Measurements from ENCODE around the gene HMCN1. TPM values are rescaled to one million over a fixed set of nuclear protein-coding genes. Genes with fewer than 3 reads are reported as not detected.

HMCN1 gene
- total RNA-seq, 3 donors from 2014 or later = 2.0 to 8.6 (median 3.4) TPM

GRCh38 chr1:185804206-185804605 lies 70.0 kb downstream of the HMCN1 start:
- Histone ChIP-seq H3K36me3 (ENCODE audit: low read depth) (no peaks in the 10 kb centered on the region), H3K4me1 (ENCODE audit: low read depth) (no peaks in the 10 kb centered on the region), H3K9me3 (no peaks in the 10 kb centered on the region), H3K4me3 (no peak overlapping the region)
- DNase-seq (no peak), ATAC-seq (no peak)
- intact Hi-C loops (cut with DNase I, micrococcal nuclease) = no loop called here
- no peak for TF ChIP-seq CTCF (IDR thresholded peaks at IDR 0.05)

- intact Hi-C loops (cut with DNase I, micrococcal nuclease) = no loop called here
- no peak for ATAC-seq
- H3K9me3 ChIP-seq = no peaks in the 10 kb centered on the region
- no peak for DNase-seq
- no peaks in the 10 kb centered on the region for H3K4me1 ChIP-seq (ENCODE audit: low read depth)
- no peak for TF ChIP-seq CTCF (IDR thresholded peaks at IDR 0.05)
- no peak overlapping the region for H3K4me3 ChIP-seq
- H3K36me3 ChIP-seq (ENCODE audit: low read depth) = no peaks in the 10 kb centered on the region
Measured at GRCh38 chr1:185804608-185805007, 70.4 kb downstream of the HMCN1 start.

- no peak for DNase-seq
- ATAC-seq = no peak
- H3K36me3 ChIP-seq (ENCODE audit: low read depth) = no peaks in the 10 kb centered on the region
- no peak overlapping the region for H3K4me3 ChIP-seq
- H3K9me3 ChIP-seq = no peaks in the 10 kb centered on the region
- intact Hi-C loops (cut with DNase I, micrococcal nuclease) = no loop called here
- no peaks in the 10 kb centered on the region for H3K4me1 ChIP-seq (ENCODE audit: low read depth)
- TF ChIP-seq CTCF (IDR thresholded peaks at IDR 0.05) = no peak
Measured at GRCh38 chr1:185807275-185807674, 73.1 kb downstream of the HMCN1 start.

GRCh38 chr1:185808631-185809030 lies 74.4 kb downstream of the HMCN1 start:
- intact Hi-C loops (cut with DNase I, micrococcal nuclease) = no loop called here
- DNase-seq (no peak), ATAC-seq (no peak)
- H3K9me3 ChIP-seq = no peaks in the 10 kb centered on the region
- no peaks in the 10 kb centered on the region for H3K4me1 ChIP-seq (ENCODE audit: low read depth)
- no peak for TF ChIP-seq CTCF (IDR thresholded peaks at IDR 0.05)
- H3K36me3 ChIP-seq (ENCODE audit: low read depth) = no peaks in the 10 kb centered on the region
- no peak overlapping the region for H3K4me3 ChIP-seq

GRCh38 chr1:185811073-185811709 lies 77.0 kb downstream of the HMCN1 start:
- H3K4me3 ChIP-seq = no peak overlapping the region
- H3K9me3 ChIP-seq = no peaks in the 10 kb centered on the region
- no peaks in the 10 kb centered on the region for H3K36me3 ChIP-seq (ENCODE audit: low read depth)
- no peak for ATAC-seq
- no peak for DNase-seq
- intact Hi-C loops (cut with DNase I, micrococcal nuclease) = no loop called here
- no peak for TF ChIP-seq CTCF (IDR thresholded peaks at IDR 0.05)
- no peaks in the 10 kb centered on the region for H3K4me1 ChIP-seq (ENCODE audit: low read depth)

GRCh38 chr1:185812934-185813333 lies 78.7 kb downstream of the HMCN1 start:
- intact Hi-C loops (cut with DNase I, micrococcal nuclease) = no loop called here
- Histone ChIP-seq H3K36me3 (ENCODE audit: low read depth) (no peaks in the 10 kb centered on the region), H3K9me3 (no peaks in the 10 kb centered on the region), H3K4me1 (ENCODE audit: low read depth) (no peaks in the 10 kb centered on the region), H3K4me3 (no peak overlapping the region)
- ATAC-seq = no peak
- no peak for DNase-seq
- TF ChIP-seq CTCF (IDR thresholded peaks at IDR 0.05) = no peak

Data from mucosa of descending colon (tissue), 3 donors.